ENCODE data around the gene MOCS1.

Gene MOCS1

DNA sequence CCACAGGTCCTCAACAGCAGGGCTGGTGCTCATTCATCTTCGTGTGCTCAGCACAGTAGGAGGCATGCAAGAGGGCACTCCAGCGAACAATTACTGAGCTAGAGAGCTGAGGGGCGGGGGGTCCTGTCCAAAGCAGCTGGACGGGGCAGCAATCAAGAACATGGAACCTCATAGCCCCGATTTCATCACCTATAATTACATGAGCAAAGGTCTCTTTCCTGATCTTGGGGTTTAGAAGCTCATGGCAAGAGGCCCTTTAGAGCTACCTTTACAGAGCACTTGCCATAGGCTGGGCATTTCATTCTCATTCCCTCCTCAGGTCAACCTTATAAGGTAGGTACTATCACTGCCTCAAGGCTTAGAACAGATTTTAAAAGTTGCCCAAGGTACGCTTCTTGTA, 10.4 kb downstream of the MOCS1 start:
- no peak for DNase-seq

DNA sequence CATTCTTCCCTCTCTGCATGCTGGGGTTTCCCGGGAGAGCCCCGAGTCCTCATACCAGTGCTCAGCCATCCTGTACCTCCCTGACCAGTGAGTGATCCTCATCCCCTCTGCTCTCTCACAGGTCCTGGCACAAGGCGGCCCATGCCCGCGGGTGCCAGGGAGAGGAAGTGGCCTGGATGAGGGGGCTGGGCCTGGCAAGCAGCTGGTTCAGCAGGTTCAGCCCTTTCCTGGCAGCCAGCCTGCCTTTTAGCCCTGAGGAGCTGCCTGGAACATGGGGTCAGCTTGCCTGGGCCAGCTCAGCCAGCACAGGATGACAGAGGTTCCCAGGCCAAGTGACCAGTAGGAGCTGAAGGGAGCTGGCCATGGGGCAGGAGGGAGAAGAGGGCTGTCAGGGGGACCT, 10.9 kb downstream of the MOCS1 start:
- DNase-seq: peak; percentile 31

DNA sequence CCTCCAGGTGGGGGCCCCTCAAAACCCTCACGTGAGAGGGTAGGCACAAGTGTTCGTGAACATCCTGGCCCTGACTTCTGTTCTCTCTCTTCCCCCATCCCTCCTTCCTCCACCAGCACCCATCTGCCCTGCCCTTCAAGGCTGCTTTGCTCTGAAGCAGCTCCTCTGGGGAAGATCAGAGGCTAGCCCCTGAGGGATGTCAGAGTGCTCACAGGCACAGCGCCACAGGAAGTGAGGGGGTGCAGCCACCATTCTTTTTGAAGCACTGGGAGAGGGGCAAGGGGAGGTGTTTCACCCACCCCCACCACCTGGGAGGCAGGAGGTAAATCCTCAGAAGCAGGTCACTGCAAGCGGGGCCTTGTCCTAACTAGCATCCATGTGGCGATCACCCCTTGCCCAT, 11.4 kb downstream of the MOCS1 start:
- no peak for DNase-seq

DNA sequence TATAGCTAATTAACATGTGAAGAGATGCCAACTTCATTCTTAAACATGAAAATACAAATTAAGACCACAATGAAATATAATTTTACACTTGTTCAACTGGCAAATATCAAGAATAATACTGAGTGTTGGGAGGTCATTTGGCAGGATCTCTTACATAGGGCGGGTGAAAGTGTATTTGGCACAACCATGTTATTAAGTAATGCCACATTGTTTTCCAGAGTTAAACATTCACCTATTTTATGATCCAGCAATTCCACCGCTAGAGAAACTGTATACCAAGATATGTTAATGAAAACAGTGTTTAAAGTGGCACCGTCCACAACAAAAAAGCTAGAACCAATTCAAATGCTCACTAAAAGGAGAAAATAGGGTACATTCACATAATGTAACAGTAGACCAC, 14.1 kb downstream of the MOCS1 start:
- no peak for DNase-seq

DNA sequence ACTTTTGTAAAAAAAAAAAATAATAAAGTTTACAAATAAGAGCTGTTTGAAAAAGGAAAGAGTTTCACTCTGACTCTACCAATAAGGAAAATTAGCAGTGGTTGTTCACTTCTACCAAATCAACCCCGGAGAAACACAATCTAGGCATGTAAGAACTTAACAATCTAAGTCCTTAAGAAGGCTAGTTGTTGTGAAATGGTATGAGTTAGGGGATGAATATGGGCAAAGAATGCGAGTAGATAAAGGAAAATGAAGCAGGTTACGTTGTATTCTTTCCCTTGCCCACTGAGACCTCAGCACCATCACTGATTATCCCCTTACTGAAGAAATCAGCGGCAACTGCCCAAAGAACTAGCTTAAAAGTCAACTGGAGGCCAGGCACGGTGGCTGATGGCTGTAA, 15.4 kb downstream of the MOCS1 start:
- DNase-seq: no peak

DNA sequence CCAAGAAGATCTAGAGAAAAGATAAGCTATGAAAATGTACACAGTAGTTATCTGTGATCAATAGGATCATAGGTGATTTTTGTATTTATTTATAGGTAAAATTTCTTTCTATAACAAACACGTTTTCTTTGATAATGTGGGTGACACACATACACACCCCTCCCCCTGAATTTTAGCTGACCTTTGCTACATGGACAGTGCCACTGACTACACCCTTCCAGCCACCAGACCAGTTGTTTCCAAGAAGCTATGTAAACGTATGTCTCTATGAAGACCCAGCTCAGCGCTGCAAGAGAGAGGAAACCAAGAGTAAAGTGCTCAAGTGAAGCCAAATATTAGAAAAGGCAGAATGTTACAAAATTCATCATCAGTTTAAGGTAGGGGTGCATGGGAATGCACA, 16.3 kb downstream of the MOCS1 start:
- no peak for DNase-seq

DNA sequence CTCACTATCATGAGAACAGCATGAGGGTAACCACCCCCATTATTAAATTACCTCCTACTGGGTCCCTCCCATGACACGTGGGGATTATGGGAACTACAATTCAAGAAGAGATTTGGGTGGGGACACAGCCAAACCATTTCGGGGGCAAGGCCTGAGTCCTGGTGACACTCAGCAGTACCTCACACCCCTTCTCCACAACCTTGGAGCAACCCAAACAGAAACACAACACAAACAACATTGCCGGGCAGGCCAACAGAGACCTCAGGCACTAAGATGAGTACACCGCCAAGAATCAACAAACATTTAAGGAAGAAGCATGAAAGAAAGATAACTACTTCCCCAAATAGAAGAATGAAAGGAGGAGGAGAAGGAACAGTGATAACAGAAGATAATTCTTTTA, 16.9 kb downstream of the MOCS1 start:
- no peak for DNase-seq

DNA sequence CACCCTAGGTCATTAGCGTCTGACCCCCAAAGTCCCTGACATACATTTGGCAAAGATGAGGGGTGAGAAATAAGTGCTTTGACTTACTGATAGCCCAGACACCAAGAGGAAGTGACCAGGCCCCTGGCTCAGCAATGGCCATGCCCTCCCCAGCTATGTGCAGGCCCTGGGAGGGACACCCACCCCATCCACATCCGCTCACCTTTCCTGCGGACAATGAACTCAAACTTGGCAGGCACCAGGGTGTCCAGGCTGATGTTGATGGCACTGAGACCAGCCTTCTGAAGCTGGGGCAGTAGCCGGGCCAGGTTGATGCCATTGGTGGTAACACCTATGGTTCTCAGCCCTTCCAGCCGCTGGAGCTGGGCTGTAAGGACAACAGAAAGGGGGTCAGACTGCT, 18.4 kb downstream of the MOCS1 start:
- no peak for DNase-seq

DNA sequence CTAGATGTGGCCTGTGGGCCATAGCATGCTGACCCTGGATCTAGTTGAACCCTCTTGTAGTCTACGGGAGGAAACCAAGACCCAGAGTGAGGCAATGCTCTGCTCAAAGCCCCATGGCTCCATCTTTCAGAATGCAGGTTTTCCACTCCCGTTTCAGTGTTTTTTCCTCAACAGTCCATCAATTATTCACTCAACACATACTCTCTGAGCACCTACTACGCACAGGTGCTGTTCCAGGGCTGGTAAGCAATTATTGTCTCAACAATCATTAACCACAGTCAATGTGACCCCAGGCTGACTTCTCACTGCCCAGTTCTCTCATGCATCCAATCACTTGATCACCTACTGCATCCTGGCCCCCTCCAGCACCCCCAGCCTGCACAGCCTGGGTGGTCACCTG, 20.0 kb downstream of the MOCS1 start:
- DNase-seq: no peak

DNA sequence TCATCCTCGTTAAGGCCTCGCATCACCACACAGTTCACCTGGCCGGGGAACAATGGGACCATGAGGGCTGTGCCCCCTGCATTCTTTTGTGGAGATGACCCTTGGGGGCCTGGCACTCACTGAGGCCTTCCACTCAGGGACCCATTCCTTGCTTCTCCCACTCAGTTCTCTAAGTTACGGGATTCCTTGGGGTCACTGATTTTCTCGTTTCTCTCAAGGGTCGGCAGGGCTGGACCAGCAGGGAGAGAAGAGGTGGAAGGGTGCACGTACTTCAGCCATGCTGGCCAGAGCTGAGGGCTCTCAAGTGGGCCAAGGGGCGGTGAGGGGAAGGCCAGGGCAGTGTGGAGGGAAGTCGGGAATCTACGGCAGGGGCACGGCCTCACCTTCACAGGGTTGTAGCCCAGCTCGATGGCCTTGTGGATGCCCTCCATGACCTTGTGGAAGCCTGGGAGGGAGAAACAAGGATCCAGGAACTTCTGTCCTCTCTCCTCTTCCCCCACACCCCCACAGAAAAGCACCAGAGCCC, 20.8 kb downstream of the MOCS1 start:
- DNase-seq: no peak

DNA sequence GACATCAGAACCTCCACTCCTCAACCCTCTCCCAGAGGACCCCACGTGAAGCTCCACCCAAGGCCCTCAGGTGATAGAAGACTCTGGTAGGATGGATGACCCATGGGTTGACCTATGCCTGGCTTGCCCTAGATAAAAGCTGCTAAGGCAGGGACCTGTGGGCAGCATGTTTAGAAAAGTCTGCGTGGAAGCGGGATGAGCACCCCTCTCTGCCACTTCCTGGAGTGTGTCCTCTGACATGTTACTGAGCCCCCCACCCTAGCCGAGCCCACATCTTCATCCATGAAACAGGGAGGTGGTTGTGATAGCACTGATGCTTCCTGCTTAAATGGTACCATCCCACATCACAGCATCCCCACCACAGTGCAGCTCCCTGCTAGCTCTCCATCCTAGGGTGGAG, 21.8 kb downstream of the MOCS1 start:
- no peak for DNase-seq

DNA sequence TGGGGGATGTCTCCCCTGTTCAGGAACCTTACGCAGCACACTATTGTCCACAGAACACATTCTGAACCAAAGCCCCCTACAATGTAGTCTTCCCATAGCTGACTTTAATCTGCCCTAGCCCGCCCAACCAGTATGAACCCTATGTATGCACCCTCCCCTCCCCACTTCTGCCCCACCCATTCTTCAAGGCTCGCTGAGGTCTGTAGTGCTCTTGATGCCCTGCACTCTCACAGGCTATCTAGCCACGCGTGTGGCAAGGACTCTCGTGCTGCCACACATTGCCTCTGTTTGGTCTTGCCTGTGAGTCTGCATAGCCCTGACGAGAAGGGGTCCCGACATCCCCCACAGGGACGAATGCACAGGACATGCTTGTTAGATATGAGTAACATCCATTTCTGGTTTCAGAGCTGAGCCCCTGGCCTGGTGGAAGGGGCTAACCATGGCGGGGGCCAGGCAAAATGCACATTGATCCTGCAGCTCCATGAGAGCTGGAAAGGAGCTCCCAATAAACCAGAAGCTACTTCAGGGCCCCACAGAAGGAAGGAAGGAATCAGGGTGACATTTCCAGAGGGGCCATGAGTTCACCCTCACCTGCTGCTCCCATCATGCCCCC, 22.6 kb downstream of the MOCS1 start:
- DNase-seq: peak; percentile 25

DNA sequence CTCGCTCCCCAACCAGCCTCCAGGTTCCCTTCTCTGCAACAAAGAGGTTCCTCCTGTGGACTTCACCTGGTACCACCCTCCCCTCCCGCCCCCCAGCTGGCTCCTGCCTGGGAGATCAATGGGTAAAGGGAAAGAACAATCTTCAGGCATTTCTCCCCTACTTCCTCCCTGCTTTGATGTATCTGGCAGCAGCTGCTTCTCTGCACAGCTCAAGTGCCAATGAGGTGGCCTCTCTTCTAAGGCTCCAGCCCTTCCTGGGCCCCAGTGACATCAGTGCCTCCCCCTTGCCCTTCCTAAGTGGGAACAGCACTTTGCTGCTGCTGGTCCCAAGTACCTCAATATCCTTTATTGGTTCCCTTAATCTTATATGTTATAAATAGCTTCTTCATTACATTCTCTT, 23.5 kb downstream of the MOCS1 start:
- DNase-seq: peak; percentile 69

DNA sequence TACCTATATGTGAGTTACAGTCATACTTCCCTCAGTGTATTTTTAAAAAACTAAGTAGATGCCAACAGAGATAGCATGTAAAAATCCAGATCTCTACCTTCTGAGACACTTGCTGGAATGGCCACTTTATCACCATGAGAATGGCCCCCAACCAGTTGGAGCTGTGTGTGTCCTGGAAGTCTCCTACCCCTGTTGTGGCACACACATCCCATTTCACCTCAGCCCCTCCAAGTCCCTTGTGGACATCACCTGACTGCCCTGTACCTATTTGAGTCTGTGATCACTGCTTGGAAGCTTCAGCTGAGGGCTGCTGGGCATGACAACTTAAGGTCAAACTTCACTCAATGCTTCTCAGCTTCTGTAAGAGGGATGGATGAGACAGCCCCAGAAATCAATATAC, 24.1 kb downstream of the MOCS1 start:
- no peak for DNase-seq

DNA sequence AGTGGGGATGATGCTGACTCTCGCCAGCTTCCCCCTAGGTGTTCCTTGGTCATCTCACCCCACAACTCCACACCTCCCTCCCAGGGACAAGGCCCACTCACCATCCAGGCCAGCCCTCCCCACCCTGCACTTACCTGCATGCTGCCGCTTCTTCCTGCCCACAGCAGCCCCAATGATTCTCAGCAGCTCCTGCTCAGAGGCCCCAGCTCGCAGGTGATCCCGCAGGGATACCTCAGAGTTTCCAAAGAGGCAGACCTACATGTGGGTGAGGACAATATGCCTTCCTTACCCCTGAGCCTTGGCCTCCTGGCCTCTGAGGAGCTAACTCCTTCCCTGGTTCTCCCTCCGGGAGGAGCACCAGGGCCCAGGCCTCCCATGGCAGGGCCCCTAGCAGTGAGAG, 24.6 kb downstream of the MOCS1 start:
- no peak for DNase-seq

DNA sequence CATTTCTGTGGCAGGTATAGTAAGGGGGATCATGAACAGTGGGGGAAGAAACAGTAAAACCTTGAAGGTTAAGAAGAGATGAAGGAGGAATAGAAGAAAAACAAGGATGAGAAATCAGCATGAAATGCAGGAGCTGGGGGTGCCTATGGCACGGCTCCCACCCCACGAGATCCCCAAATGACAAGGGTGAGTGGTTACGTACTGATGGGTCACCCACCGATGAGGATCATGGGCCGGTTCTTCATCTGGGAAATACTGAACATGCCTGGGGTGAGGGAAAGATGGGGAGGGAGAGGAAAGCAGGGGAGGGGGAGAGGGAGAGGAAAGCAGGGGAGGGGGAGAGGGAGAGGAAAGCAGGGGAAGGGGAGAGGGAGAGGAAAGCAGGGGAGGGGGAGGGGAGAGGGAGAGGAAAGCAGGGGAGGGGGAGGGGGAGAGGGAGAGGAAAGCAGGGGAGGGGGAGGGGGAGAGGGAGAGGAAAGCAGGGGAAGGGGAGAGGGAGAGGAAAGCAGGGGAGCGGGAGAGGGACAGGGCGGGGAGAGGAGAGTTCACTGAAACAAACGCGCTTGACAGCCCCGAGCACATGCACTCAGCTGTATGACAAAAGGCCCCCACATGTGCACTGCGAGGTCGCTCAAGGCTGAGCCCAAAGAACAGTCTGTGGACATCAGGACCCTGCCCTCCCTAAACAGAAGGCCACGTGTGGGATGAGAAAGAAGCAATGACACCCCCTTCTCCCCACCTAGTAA, 25.3 kb downstream of the MOCS1 start:
- no peak for DNase-seq

DNA sequence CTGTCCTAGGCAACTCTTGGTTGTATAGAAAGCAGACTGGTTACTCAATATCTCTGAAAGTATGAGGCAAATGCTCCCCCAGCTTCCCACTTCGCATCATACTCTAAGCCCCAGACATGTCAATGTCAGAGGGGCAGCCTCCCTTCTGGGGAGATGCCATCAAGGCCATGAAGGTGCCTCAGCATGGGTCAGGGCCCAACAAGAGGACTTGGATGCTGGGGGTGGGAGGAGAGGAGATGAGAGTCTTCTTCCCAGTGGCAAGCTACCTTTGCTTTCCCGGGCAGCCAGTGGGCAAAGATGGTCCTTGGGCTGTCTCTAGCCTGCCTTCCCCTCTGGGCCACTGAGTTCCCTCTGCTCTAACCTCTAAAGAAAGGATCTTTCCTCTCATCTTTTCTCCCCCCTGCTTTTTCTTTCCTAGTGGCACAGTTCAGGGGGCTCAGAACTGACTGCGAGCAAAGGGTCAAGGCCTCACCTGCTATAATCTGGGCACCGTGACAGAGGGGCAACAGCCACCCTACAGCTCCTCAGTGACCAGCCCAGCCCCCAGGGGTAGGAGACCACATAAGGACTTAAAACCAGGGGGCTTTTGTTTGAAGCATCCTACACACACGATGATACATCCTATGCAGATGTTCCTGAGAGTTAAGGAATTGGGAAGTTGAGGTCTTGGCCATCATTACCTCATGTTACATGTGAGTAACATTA, 26.2 kb downstream of the MOCS1 start:
- DNase-seq: no peak

DNA sequence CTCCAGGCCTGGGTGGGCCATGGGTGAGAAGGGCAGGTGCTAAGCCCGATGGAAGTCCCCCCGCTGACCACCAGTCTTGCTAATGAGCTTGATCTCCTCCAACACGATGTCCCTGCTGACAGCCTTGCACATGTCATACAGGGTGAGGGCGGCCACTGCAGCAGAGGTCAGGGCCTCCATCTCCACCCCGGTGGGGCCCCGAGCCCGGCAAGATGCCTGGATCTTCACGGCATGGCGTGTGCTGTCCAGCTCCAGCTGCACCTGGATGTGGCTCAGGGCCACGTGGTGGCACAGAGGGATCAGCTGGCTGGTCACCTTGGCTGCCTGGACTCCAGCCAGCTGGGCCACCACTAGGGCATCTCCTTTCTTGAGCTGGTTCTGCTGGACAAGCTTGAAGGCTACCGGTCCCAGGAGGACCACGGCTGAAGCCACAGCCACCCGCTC, 27.9 kb downstream of the MOCS1 start:
- DNase-seq: no peak

DNA sequence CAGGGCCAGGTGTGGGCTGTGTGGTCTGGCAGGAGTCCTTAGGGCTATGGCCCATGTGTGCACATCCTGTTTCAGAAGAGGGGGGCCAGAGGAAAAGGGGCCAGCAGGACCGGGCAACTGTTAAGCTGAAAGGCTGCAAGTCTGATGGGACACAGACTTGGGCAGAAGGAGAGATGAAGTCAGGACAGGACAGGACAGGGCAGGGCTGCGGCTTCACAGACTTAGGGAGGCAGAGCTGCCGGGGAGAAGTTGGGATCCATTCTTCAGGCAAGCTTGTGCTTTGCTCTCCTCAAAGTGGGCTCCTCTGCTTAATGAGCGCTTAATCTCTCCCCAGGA, 28.7 kb downstream of the MOCS1 start:
- DNase-seq: no peak

DNA sequence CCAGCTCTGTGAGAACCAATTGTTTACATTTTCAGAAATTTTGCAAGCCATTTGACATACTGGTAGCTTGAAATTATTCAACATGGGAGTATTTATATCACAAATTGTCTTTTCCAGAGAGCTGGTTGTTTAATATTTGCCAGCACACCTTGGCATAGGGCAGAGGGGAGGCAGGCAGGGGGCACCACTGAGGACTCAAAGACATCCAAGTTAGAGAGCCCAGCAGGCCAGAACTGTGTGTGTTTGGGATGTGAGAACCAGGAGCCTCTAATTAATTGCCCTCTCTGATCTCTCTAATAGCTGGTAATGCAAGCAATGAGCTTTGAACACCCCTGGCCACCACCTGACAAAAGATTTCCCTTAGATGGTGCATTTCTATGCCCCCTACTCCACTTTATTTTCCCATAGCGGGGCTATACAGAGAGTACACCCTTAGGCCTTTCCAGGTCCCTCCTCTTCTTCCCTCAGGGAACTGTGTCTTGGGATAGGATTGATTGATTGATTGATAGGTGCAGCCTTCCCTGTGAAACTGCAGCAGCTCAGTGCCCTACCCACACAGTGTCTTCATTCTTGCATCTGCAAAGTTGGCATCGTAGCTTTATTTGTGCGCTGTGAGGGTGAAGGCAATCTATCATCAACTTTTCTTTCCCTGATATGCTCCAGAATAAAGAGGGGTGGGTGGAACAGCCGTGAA, 29.2 kb downstream of the MOCS1 start:
- DNase-seq: no peak

DNA sequence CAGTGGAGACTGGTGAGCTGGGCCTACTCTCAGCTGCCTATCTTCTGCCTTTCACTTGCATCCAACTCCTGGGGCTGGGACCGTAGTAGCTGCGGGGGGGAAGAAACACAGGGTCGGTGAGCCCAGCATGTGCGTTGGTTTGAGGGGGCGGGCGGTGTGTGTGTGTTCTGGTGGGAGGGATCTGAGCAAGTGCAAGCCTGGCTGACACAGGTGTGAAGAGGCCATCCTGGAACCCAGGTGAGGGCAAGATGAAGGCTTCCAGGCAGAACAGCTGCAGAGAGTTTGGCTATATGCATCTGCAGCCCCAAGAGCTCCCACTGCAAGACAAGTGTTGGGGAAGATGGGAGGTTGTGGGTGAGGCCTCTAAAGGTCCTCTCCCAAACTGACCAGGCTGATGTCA, 30.6 kb downstream of the MOCS1 start:
- DNase-seq: no peak

DNA sequence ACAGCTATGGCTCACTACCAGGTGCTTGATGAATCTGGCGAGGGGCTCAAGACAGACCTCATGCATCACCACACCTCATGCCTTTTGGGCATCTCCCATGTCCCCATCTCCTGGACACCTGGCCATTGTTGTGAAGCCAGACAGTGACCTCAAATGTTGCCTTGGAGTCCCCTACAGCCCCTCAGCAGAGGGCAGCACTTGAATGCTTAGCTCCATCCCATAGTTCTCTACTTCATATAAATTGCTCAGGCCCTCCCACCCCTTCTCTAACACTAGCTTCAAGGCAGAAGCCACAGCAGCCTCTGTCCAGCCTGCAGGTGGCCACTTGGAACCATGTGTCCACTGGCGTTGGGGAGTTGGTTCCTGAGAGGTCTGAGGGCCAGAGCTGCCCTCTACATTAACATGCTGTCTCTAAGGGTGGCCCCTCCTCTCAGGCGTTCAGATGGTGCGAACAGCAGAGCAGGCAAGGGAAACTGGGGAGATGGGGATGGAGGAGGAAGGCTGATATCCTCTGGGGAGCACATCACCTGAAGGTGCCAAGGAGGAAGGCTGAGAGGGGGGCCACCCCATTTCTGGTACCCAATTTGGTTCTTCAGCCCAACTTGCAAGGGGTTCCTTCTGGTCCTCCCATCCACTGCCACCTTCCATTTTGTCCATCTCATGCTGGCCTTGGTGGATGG, 31.3 kb downstream of the MOCS1 start:
- no peak for DNase-seq

DNA sequence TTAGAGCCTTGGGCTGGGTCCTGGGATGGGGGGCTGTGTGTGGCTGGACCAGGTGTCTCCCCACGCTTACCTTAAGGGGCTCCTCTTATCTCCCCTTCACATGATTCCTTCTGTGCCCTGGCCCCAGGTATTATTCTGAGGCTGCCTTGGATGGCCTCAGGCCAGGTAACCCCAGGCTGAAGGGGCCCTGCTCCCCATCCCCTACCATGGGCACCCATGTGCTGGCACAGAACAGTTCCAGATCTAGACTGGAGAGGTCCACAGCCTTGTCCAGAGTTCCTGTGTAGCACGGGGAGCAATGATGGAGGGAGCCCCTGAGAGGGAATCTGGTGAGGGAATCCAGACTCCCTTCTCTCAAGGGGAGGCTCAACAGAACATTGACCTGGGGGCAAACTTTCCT, 32.1 kb downstream of the MOCS1 start:
- DNase-seq: no peak

Data from DMS53 (cell line).